ENCODE data around the gene SAMD4B.
A peak's percentile ranks its signal among the peaks of the same experiment; 100 is the strongest.
"Not testable (repeated sequence)": the region's sequence is repeated elsewhere in the genome, so short reads cannot be mapped to it uniquely, and the experiment has no call there.

Gene SAMD4B

DNA sequence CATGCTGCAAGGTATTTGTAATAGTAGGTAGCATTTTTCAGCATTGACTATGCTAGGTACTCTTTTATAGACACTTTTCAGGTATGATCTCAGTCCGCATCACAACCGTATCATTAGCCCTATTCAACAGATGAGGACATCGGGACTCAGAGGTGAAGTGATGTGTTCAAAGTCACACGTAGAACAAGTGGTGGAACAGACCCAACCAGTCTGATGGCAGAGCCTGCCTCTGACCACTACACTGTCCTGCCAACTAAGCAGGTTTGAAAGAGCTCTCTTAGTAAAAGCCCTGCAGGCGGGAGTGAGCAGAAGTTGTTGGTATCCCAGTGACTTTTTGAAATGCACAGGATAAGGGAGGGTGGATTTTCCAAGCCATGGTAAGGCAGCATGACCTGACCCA is 28.5 kb downstream of the SAMD4B start:
- no peak for DNase-seq

DNA sequence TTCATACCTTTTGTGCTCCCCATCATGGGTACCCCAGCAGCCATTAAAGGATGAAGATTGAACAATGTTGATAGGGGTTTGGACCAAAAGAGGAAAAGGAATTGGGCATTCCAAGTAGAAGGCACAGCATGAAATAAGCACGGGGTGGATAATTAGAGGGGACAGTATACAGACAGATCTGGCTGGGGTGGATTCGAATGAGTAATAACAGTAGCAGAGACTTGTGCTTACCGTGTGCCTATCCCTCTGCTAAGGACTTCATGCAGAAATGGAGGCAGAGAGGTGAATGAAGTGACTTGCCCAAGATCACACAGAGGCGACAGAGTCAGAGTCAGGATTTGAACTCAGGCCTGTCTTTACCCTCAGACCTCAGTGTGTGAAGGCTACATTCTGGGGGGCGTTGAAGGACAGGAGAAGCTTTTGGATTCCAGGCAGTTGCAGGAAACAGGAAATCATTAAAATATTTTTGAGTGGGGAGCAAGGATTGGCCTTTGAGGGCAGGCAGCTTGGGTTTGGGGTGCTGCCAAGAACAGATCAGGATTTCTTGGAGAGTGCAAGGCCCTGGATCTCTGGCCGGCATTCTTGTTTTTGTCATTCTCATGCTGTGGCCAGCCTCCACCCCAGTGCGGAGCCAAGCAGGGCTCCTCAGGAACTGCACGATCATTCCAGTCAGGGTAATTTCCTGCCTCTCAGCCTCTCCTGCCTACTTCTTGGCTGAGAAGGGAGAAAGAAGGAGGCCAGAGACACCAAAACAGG is 30.0 kb downstream of the SAMD4B start:
- no peak for DNase-seq

- DNase-seq: no peak
Observed at GRCh38 chr19:39372941-39373340, 30.7 kb downstream of the SAMD4B start.

GRCh38 chr19:39375929-39376328 is 33.7 kb downstream of the SAMD4B start:
- no peak for DNase-seq

GRCh38 chr19:39377373-39378362 is 35.4 kb downstream of the SAMD4B start:
- no peak for DNase-seq

DNA sequence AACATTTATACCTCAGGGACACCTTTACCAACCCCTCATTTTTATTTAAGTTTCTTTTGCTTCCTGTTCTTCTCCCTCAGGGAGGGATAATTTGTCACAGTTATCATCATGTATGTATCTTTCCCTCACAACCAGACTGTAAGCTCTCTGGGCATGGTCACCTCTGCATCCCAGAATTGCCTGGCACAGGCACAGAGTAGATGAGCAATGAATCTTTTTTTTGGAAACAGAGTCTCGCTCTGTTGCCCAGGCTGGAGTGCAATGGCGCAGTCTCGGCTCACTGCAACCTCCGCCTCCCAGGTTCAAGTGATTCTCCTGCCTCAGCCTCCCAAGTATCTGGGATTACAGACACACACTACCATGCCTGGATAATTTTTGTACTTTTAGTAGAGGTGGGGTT is 37.1 kb downstream of the SAMD4B start:
- not testable (repeated sequence) for DNase-seq

DNA sequence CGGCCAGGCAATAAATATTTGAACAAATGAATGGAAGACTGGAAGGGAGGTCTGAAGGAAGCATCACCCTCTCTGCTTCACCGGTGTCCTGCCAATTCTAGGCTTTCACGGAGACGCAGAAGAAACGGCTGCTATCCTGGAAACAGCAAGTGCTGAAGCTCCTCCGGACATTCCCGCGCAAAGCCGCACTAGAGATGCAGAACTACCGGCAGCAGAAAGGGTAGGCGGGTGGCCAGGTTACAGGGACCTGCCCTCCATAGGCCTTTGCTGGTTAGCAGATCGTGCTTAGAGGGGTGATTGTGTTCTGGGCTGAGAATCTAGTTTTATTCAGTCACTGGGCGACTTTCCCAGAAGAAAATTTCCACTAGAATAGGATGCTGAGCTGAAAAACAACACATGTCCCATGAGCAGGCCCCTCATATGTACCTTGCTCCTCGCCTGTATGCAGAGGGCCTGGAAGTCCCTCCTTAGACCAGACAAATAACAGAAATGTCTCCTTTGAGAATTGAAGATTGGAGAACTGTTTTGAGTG is 37.7 kb downstream of the SAMD4B start:
- DNase-seq: no peak

- DNase-seq: no peak
Observed at GRCh38 chr19:39380521-39381502, 38.6 kb downstream of the SAMD4B start.

- DNase-seq: no peak
Observed at GRCh38 chr19:39381910-39382611, 39.8 kb downstream of the SAMD4B start.

GRCh38 chr19:39382991-39383828 is 41.0 kb downstream of the SAMD4B start:
- no peak for DNase-seq

DNA sequence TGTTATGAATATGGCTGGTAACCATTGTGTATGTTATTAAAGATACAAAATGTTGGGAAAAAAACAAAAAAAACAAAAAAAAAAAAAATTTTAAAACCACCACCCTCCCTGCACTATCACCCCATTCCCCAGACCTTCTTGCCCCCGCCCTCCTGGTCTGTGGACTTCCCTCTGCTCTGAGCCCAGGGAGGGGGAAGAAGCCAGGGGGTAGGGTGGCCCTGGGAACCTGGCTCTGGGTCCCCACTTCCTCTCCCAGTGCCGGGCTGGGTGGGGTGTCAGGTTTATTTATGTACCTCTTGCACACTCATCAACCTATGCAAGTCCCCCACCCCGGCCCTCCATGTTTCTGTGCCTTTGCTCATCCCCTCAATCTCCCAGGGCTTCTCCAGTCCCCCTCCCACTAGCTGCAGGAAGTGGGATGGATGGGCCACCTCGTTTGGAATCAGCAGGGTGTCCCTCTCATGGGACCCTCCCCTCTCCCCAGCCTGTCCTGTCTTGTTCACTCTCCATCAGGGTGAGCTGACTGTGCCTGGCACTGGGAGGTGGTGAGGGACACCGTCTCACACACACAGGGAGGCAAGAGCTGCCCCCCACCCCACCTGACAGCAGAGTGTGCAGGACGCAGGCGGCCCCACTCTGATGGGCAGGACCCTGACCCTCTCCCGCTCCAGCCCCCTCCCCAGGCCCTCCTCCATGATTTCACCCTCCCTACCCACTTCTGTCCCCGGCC is 42.8 kb downstream of the SAMD4B start:
- DNase-seq: no peak

- DNase-seq: no peak
Observed at GRCh38 chr19:39385629-39386411, 43.6 kb downstream of the SAMD4B start.

DNA sequence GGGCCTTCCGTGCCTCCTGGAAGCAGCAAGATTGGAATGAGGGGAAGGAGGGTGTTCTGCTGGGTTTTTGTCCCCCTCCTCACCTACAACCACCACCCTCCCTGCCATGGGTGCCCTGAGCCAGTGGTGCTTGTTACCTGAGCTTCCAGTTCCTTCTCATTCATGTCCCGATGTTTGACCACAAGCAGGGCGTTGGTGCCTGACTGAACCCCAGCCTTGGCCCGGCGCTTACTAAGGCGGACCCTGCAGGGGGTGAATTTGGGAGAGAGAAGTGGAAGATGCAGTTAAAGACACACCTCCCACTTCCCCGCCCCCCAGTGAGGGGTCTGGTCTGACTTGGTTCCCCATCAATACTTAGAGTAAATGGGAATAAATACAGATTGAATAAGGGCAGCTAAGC is 44.3 kb downstream of the SAMD4B start:
- no peak for DNase-seq

- DNase-seq: no peak
Observed at GRCh38 chr19:39388657-39389056, 46.4 kb downstream of the SAMD4B start.

DNA sequence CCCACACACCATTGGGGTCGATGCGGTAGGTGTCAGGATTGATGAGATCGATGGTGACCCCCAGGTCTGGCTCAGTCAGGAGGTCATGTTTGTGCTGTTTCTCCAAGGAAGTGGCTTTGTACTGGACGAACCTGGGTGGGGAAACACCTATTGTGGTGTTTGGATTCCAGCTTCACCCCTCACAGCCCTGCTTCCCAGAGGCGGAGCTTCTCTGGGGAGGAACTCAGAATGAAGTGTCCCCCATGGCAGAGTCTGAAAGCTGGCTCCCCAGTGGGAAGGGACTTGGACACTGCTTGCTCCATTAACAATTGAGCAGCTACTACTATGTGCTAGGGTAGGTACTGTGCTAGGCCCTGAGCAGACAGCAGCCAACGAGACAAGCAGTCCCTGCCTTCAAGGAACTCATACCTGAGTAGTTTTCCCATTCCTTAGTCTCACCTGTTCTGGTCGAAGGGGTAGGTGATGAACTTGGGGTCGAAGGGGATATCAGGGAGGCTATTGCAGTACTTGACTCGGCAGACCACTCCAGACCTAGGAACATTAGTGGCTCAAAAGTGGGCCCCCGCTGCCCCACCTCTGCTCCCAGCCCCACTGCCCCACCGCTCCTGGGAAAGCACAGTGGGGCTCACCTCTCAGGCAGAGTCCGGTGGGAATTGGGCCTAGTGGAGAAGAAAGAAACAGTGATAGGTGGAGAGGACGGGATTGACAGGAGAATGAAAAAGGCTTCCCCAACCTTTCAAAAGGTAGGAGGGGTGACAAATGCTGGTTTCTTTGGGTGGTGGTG is 47.6 kb downstream of the SAMD4B start:
- no peak for DNase-seq

GRCh38 chr19:39390451-39390750 is 48.2 kb downstream of the SAMD4B start:
- DNase-seq: no peak

DNA sequence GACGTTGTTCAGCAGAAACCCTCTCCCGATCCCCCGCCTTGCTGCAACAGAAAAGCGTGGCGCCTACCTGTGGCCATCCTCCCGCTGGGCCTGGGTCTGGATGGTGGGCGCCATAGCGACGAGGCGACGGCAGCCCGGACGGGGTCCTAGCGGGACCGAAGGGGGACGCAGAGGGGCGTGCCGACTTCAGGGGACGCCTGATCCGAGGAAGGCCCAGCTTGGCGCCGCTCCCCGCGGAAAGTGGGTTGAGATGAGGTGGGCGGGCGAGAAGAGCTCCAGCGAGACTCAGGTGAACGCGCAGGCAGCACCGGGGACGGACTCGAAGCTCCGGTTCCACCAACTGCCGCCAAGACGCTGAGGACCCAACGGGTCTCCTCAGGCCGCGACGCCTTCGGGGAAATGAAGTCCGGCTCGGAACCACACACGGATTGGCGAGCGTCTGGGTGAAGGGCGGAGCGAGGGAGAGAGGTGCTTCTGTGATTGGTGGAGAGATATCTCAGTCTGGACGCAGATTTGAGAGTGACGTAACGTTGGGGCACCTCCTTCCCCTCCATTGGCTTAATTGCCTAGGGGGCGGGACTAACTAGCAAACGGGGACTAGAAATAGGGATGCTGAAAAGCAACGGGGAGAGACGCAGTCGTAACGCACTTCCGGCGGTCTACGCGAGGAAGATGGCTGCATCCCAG is 48.7 kb downstream of the SAMD4B start, which contains the start of the genes MED29 and PAF1:
MED29 (plus strand) TSS at position 628 of the 687 bp plus-strand sequence; CDS start at position 673, 45 bp downstream.
PAF1 (minus strand) TSS at position 356 of the 687 bp plus-strand sequence; CDS start at position 114, 242 bp downstream.
- DNase-seq: peak; percentile 100
